GM18909 (cell line): ENCODE results near the gene HECTD1.
"Not testable (repeated sequence)": the region's sequence is repeated elsewhere in the genome, so short reads cannot be mapped to it uniquely, and the experiment has no call there.

Experiments
- ATAC-seq: cut with Tn5 transposase; IDR thresholded peaks from one replicate; pipeline ENCODE4 v1.9.1; 2021; ENCODE audit warnings: mild to moderate bottlenecking; ENCODE audit not compliant: unreplicated experiment, poor library complexity

The HECTD1 gene

DNA sequence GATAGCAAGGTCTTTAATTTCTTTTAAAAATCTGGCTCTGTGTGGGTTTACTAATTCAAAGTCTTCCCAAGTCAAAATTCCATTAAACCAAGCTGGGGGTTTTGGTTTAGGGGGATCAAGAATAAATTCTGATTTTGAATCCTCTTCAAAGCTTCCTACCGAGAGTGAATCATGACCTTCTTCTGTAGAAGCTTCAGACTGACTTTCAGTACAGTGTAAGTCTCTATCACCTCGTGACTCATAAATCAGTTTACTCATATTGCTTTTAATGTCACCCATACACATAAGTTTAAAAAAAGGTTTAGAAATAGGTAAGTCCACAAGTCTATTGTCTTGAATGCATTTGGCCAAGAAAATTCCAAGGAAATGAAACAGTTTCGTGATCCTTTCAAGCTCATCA is 100.8 kb downstream of the HECTD1 start:
- no peak for ATAC-seq

GRCh38 chr14:31097081-31097480 is 110.5 kb downstream of the HECTD1 start:
- ATAC-seq = no peak

GRCh38 chr14:31096255-31096654 is 111.3 kb downstream of the HECTD1 start:
- no peak for ATAC-seq

GRCh38 chr14:31095817-31096216 is 111.8 kb downstream of the HECTD1 start:
- not testable (repeated sequence) for ATAC-seq

DNA sequence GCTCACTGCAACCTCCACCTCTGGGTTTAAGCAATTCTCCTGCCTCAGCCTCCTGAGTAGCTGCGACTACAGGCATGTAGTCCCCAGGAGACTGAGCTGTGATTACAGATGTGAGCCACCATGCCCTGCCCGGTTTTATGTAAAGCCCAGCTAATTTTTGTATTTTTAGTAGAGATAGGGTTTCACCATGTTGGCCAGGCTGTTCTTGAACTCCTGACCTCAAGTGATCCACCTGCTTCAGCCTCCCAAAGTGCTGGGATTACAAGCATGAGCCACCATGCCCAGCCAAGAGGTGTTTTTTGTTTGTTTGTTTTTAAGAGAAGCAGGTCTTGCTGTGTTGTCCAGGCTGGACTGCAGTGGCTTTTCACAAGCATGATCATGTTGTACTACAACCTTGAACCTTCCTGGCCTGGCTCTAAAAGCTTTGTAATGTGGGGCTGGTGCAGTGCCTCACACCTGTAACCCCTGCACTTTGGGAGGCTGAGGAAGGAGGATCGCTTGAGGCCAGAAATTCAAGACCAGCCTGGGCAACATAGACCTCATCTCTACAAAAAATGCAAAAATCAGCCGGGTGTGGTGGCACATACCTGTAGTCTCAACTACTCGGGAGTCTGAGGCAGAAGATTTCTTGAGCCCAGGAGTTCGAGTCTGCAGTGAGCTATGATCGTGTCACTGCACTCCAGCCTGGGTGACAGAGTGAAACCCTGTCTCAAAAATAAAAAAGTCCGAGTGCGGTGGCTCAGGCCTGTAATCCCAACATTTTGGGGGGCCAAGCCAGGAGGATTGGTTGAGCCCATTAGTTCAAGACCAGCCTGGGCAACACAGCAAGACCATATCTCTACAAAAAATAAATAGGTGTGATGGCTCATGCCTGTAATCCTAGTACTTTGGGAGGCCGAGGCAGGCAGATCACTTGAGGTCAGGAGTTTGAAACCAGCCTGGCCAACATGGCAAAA is 113.4 kb downstream of the HECTD1 start:
- not testable (repeated sequence) for ATAC-seq

DNA sequence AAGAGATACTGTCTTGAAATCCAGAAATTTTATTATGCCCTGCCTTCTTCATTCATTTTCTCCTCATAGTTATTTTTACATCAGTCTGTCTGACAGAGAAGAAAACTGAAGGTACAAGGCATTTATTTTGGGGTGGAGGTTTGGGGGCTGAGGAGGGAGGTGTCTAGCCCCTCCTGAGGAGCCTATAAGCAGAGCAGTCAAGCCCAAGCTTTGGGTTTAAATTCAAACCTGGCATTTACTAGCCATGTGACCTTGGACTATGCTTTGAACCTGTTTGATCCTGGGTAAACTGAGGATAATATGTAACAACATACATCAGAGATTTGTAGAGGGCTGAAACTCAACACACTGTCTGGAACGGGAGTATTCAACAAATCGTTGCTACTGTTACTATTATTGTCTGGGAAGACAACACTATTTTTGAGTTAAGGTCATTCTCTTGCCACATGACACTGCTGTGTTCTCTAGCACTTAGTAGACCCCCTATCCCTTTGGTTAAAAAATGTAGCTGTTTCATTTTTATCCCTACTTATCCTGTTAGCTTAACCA is 115.4 kb downstream of the HECTD1 start:
- no peak for ATAC-seq

DNA sequence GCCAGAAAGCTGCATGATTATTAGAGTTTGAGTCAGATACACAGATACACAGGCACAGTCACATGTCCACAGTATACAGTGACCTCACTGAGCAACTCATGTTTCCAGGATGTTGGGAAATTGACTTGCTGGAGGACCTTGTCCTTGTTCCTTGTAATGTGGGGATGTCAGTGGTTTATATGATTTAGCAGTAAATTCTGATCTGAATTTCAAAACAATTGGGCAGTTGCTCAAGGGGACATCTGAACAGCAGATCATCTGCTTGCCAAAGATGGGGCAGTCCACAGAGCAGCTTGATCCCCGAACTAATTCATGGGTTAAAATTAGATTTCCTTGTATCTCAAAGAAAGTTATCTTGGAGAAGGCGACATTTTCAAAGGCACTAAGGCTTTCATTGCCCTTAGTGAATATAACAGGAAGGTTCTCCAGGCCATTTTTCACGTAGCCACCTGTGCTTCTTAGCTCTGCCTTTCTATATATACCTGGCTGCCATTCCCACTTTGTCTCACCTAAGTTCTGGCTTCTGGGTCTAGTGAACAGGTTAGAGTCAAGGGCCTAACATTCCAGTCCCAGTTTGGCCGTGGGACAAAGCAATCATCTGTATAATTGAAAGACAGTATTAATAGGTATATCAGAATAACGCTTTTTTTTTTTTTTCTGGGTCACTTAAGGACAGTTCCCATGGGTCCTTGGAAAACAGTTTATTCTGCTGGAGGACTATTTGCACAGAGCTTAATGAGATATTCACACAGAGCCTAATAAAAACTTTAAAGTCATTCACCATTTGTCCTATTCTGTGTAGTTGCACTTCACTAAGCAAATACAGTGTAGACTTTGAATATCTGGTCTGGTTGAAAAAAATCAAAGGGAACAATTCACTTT is 116.5 kb downstream of the HECTD1 start:
- ATAC-seq = no peak

DNA sequence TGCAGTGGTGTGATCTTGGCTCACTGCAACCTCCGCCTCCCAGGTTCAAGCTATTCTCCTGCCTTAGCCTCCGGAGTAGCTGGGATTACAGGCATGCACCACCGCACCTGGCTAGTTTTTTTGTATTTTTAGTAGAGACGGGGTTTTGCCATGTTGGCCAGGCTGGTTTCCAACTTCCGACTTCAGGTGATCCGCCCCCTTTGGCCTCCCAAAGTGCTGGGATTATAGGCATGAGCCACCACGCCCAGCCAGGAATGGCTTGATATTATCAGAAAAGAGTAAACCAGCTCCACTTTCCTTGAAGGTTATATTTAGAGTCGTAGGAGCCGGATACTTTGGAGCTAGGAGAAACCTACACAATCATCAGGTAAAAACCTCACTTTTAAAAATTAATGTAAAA is 121.1 kb downstream of the HECTD1 start:
- ATAC-seq = not testable (repeated sequence)

DNA sequence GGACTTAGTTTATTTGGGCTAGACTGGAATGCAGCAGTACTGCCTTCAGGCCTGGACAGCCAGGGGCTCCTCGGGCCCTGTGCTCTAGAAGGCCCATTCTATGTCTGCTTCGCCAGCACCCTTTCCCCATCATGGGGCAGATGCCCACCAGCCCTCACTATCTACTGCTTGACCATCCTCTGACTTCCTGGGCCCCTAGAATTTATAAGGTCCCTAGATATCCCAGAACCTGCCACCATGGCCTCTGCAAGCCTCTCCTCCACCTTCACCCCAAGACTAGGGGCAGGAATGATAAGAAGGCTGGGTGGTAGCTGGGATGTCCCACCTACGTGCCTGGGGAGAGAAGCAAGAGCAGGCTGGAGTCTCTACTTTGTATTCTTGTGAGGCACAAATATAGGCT is 122.6 kb downstream of the HECTD1 start:
- no peak for ATAC-seq

- peak; percentile 77 for ATAC-seq
These were observed 123.2 kb downstream of the HECTD1 start for GRCh38 chr14:31084385-31084784.

DNA sequence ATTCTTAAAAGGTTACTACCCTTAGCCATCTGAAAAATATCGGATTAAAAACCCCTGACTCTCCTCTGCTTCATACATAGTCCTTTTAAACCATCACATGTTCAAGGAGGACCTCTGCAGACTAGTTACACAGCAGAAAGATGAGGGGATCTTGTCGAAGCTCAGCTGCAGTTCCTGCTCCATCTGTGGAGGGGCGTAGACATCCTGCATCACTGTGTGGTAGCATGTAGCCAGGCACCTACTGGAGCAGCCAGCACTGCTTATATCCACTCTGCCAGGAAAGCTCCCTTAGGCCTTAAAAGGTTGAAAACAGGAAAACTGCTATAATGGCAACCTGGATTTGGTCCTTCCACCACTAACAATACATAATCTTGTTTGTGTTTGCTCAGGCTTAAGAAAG is 123.8 kb downstream of the HECTD1 start:
- no peak for ATAC-seq

DNA sequence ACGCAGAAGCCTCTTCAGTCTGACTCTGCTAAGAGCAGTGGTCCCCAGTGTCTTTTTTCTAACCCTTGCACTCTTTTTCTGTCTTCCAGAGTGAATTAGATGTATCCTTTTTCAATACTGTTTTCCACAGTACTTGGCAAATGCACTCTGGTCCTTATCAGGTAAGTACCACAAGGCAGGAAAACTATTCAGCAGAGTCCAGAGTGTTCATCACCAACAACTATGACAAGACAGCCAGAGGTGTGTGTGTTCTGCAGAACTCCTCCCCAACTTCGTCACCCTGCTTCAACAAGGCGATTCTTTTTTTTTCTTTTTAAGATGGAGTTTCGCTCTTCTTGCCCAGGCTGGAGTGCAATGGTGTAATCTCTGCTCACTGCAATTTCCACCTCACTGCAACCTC is 127.1 kb downstream of the HECTD1 start:
- no peak for ATAC-seq

DNA sequence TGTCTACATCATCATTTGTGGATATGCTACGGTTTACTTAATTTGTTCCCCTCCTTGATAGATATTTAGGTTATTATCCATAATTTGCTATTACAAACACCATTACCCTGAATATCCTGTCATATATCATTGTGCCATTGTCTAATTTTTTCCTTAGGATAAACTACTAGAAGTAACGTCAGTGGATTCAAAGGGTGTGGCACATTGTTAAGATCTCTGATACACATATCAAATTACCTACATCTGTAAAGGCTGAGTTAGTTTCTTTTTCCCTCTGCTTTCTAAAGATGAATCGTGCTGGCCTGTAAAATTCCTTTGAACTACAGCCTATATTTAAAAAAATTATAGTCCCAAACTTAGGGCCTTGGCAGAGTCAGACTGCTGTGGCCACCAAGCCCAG is 127.5 kb downstream of the HECTD1 start:
- no peak for ATAC-seq

DNA sequence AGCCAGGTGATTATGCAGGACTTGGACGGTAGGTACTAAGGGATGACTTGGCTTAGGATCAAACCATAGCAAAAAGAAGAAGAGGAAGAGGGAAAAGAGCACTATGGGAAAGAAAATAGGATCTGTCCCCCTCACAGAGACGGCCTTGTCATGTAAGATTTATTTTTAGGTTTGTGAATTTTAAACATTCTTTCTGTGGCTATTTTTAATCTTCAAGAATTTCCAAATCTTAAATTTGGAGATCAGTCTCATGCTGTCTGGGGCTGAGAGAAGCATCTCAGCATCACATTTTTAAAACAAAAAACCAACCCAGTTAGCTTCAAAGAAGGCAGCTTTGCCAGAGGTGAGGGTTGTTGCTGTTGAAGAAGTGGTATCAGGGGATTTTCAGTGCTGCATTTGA is 128.8 kb downstream of the HECTD1 start:
- ATAC-seq = no peak

DNA sequence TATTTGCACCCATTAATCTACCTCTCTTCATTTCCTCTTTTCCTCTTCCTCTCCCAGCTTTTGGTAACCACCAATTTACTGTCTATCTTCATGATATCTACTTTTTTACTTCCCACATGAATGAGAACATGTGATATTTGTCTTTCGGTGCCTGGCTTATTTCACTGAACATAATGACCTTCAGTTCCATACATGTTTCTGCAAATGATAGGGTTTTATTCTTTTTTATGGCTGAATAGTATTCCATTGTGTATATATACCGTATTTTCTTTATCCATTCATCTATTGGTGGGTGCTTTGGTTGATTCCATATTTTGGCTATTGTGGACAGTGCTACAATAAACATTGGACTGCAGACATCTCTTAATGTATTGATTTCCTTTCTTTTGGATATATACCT is 132.4 kb downstream of the HECTD1 start:
- ATAC-seq = no peak

DNA sequence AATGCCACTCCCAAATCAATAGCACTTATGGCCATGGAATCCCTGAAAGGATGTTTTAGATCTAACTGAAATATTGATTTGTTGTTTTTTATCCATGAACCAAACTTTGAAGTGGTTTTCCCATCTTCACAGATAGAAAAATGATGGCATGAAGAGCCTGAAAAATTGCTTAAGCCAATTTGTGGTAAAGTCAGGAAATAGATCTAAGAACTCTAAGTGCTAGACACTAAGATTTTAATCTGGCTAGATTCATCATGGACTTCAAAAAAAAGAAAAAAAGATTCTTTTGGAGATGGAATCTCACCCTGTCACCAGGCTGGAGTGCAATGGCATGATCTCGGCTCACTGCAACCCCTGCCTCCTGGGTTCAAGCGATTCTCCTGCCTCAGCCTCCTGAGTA is 136.4 kb downstream of the HECTD1 start:
- no peak for ATAC-seq

DNA sequence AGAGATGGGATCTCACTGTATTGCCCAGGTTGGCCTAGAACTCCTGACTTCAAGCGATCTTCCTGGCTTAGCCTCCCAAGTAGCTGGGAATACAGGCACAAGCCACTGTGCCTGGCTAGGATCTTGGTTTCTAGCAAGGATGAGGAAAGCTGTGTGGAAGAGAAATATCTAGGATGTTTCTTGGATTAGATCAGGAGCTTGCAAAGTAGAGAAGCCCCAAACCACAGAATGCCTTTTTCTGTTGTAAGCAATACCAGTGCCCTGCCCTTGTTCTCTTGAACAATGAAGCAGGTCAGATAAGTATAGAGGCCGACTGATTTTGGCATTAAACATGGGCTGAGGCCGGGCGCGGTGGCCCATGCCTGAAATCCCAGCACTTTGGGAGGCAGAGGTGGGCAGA is 137.2 kb downstream of the HECTD1 start:
- ATAC-seq = no peak

- no peak for ATAC-seq
These were observed 138.2 kb downstream of the HECTD1 start for GRCh38 chr14:31069343-31069742.

DNA sequence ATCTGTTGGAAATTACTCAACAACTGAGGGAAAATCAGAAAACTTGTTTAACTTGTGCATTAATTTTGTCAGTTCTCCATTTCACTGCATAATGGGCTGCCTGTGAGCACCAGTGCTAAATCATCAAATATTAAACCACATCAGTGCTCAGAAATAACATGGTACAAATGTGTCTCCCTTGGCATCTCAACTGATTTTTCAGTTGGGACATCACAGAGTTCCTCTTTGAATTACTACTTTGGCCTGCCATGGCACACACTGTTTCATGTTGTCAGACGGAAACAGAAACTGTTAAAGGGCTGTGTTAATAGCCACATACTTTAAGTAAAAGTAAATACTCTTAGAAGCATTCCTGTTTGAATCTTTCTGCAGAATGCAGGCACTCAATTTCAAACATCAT is 139.4 kb downstream of the HECTD1 start:
- no peak for ATAC-seq

DNA sequence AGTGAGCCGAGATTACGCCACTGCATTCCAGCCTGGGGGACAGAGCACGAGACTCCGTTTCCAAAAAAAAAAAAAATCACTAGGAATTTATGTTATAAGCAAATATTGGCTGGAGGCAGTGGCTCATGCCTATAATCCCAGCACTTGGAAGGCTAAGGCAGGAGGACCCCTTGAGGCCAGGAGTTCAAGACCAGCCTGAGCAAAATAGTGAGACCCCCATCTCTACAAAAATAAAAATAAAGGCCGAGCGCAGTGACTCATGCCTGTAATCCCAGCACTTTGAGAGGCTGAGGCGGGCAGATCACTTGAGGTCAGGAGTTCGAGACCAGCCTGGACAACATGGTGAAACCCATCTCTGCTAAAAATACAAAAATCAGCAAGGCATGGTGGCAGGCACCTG is 144.7 kb downstream of the HECTD1 start:
- not testable (repeated sequence) for ATAC-seq
